SK-N-SH (cell line): ENCODE measurements around the gene SLC37A1. TPM values are rescaled to one million over a fixed set of nuclear protein-coding genes. Genes with fewer than 3 reads are reported as not detected.

Experiments
- CTCF ChIA-PET: fragments of 300-600, 350-600 bp; formaldehyde crosslinking; extraction: SDS; loops from one replicate; lab custom pipeline; 2021; lab: Yijun Ruan, JAX
- POLR2A ChIA-PET: fragments of 350-600 bp; sonication (Branson Sonifier 250); formaldehyde crosslinking; extraction: SDS; loops from one replicate; lab custom pipeline; 2020; ENCODE audit warnings: antibody characterized with exemption, inconsistent platforms; lab: Yijun Ruan, JAX
- DNase-seq: peaks from one replicate; pipeline ENCODE4 v3.0.0; 2012
- H2AFZ ChIP-seq: fragments of 200-600 bp; sonication (generic); 2 replicates; pipeline ENCODE4 v1.8.1; 2016; ENCODE audit warnings: antibody characterized with exemption, mild to moderate bottlenecking, low read depth
- H3F3A ChIP-seq: fragments of 200-600 bp; sonication (generic); replicated peaks from 2 replicates; pipeline ENCODE3; 2016; ENCODE audit warnings: antibody characterized with exemption, mild to moderate bottlenecking; ENCODE audit not compliant: insufficient read depth
- H3K27ac ChIP-seq, 2 experiments: fragments of 200-500 bp in 1 of 2; fragments of 200-600 bp in 1 of 2; sonication (Bioruptor generic) in 1 of 2; sonication (generic), shearing (Covaris generic) in 1 of 2; 2 replicates each; pipeline versions ENCODE4 v1.5.1 to v1.6.1; 2014 to 2016; ENCODE audit warnings: low read depth in 2 of 2, inconsistent platforms in 1 of 2, low read length in 1 of 2, mild to moderate bottlenecking in 1 of 2, mixed read lengths in 1 of 2
- H3K27me3 ChIP-seq: fragments of 200-600 bp; sonication (generic), shearing (Covaris generic); 2 replicates; pipeline ENCODE4 v1.6.1; 2016; ENCODE audit warnings: mixed run types; ENCODE audit not compliant: insufficient read depth
- H3K36me3 ChIP-seq, 2 experiments: fragments of 200-500 bp in 1 of 2; fragments of 200-600 bp in 1 of 2; sonication (Bioruptor generic) in 1 of 2; sonication (generic) in 1 of 2; replicated peaks in 1 of 2; 2 replicates each; pipeline versions ENCODE3 to v1.5.1; 2014 to 2016; ENCODE audit warnings: low read length in 1 of 2, mild to moderate bottlenecking in 1 of 2; ENCODE audit not compliant: insufficient read depth in 2 of 2, control insufficient read depth in 1 of 2
- H3K4me1 ChIP-seq, 2 experiments: fragments of 200-500 bp in 1 of 2; fragments of 200-600 bp in 1 of 2; sonication (Bioruptor generic) in 1 of 2; sonication (generic), shearing (Covaris generic) in 1 of 2; 2 replicates each; pipeline versions ENCODE4 v1.5.1 to v1.6.1; 2014 to 2016; ENCODE audit warnings: low read depth in 1 of 2, low read length in 1 of 2, mixed run types in 1 of 2; ENCODE audit not compliant: insufficient read depth in 2 of 2, control insufficient read depth in 1 of 2
- H3K4me2 ChIP-seq: fragments of 200-600 bp; sonication (generic), shearing (Covaris generic); 2 replicates; pipeline ENCODE4 v1.6.1; 2017; ENCODE audit warnings: mixed run types
- H3K4me3 ChIP-seq, 2 experiments: fragments of 200-500 bp in 1 of 2; fragments of 200-600 bp in 1 of 2; sonication (Bioruptor generic) in 1 of 2; sonication (generic), shearing (Covaris generic) in 1 of 2; 2 replicates each; pipeline versions ENCODE4 v1.5.1 to v1.8.1; 2014 to 2016; ENCODE audit warnings: low read depth in 2 of 2, inconsistent platforms in 1 of 2, low read length in 1 of 2, mild to moderate bottlenecking in 1 of 2, mixed read lengths in 1 of 2, moderate library complexity in 1 of 2
- H3K79me2 ChIP-seq: fragments of 200-600 bp; sonication (generic); 2 replicates; pipeline ENCODE4 v1.8.1; 2017; ENCODE audit warnings: mild to moderate bottlenecking; ENCODE audit not compliant: insufficient read depth
- H3K9ac ChIP-seq: fragments of 200-600 bp; sonication (generic); 2 replicates; pipeline ENCODE4 v1.6.1; 2017; ENCODE audit warnings: mixed run types
- H3K9me2 ChIP-seq: fragments of 200-600 bp; sonication (generic); 2 replicates; pipeline ENCODE4 v1.6.1; 2017; ENCODE audit warnings: mixed run types
- H3K9me3 ChIP-seq: fragments of 200-600 bp; sonication (generic); 2 replicates; pipeline ENCODE4 v1.6.1; 2017; ENCODE audit warnings: mixed run types, mild to moderate bottlenecking, moderate library complexity
- H4K20me1 ChIP-seq: fragments of 200-600 bp; sonication (generic); 2 replicates; pipeline ENCODE4 v1.6.1; 2017; ENCODE audit warnings: mild to moderate bottlenecking, mixed run types; ENCODE audit not compliant: insufficient read depth
- ELF1 ChIP-seq: IDR thresholded peaks from 2 replicates; pipeline ENCODE4 v1.4.0; 2012
- EP300 ChIP-seq, 2 experiments: IDR thresholded peaks; 2 replicates each; pipeline versions ENCODE4 v1.4.0 to v1.6.1; 2012; ENCODE audit warnings: borderline replicate concordance in 1 of 2, low read depth in 1 of 2, low read length in 1 of 2
- EZH2phosphoT487 ChIP-seq: fragments of 200-600 bp; sonication (generic); IDR thresholded peaks from 2 replicates; pipeline ENCODE4 v1.6.1; 2017; ENCODE audit warnings: low read depth, mixed run types, mild to moderate bottlenecking, antibody characterized with exemption, moderate library complexity, borderline replicate concordance
- FOSL2 ChIP-seq: IDR thresholded peaks from 2 replicates; pipeline ENCODE4 v1.4.0; 2012; ENCODE audit warnings: low read depth, mild to moderate bottlenecking, moderate library complexity, borderline replicate concordance
- FOXM1 ChIP-seq: IDR thresholded peaks from 2 replicates; pipeline ENCODE4 v1.4.0; 2012; ENCODE audit warnings: low read depth, mild to moderate bottlenecking
- IRF3 ChIP-seq: fragments of 150-350 bp; IDR thresholded peaks from 2 replicates; pipeline ENCODE4 v1.6.1; 2016; ENCODE audit warnings: mild to moderate bottlenecking, low read depth, low read length
- JUND ChIP-seq: IDR thresholded peaks from 2 replicates; pipeline ENCODE4 v1.4.0; 2012
- MEF2A ChIP-seq: IDR thresholded peaks from 2 replicates; pipeline ENCODE4 v1.4.0; 2012; ENCODE audit warnings: low read depth, borderline replicate concordance
- MXI1 ChIP-seq: IDR thresholded peaks from 2 replicates; pipeline ENCODE4 v1.6.1; 2012; ENCODE audit warnings: mild to moderate bottlenecking, low read depth, low read length, improper control_type of control experiment
- NFIC ChIP-seq: IDR thresholded peaks from 2 replicates; pipeline ENCODE4 v1.4.0; 2012; ENCODE audit warnings: borderline replicate concordance
- NRF1 ChIP-seq: IDR thresholded peaks from 2 replicates; pipeline ENCODE4 v1.6.1; 2012; ENCODE audit warnings: low read depth, mild to moderate bottlenecking, low read length
- RCOR1 ChIP-seq: fragments of 150-350 bp; IDR thresholded peaks from 2 replicates; pipeline ENCODE4 v1.6.1; 2017; ENCODE audit warnings: antibody characterized with exemption, low read length
- REST ChIP-seq: IDR thresholded peaks from 2 replicates; pipeline ENCODE4 v1.6.1; 2012; ENCODE audit warnings: mild to moderate bottlenecking, low read depth, low read length, moderate library complexity
- RXRA ChIP-seq: IDR thresholded peaks from 2 replicates; pipeline ENCODE4 v1.4.0; 2012; ENCODE audit warnings: low read depth, mild to moderate bottlenecking, borderline replicate concordance
- TEAD4 ChIP-seq: IDR thresholded peaks from 2 replicates; pipeline ENCODE4 v1.4.0; 2012; ENCODE audit warnings: mild to moderate bottlenecking, borderline replicate concordance; ENCODE audit not compliant: insufficient read depth
- USF2 ChIP-seq: fragments of 150-350 bp; IDR thresholded peaks from 2 replicates; pipeline ENCODE4 v1.6.1; 2017; ENCODE audit warnings: antibody characterized with exemption, low read length, low read depth, borderline replicate concordance
- YY1 ChIP-seq: IDR thresholded peaks from 2 replicates; pipeline ENCODE4 v1.4.0; 2012; ENCODE audit warnings: low read depth, mild to moderate bottlenecking
- WGBS: methylation state at CpG from one replicate; pipeline ENCODE4 v1.1.6; 2017; ENCODE audit warnings: low lambda C conversion rate; 5-methylcytosine and 5-hydroxymethylcytosine counted together
- polyA plus RNA-seq, 3 experiments: library from polyadenylated mRNA; depleted of rRNA; stranded (reverse); fragments of >200 nt; gene quantifications; 2 replicates each; pipeline ENCODE4 v1.2.3, GENCODE V29; 2012
- TF ChIP-seq, protein P1 (sequence below): IDR thresholded peaks from 2 replicates; pipeline ENCODE4 v1.4.0; 2012; ENCODE audit warnings: low read depth

Gene SLC37A1
- polyA plus RNA-seq, 1 of the 3 experiments (the other 2 are of a cell fraction): 2.8 TPM

DNA sequence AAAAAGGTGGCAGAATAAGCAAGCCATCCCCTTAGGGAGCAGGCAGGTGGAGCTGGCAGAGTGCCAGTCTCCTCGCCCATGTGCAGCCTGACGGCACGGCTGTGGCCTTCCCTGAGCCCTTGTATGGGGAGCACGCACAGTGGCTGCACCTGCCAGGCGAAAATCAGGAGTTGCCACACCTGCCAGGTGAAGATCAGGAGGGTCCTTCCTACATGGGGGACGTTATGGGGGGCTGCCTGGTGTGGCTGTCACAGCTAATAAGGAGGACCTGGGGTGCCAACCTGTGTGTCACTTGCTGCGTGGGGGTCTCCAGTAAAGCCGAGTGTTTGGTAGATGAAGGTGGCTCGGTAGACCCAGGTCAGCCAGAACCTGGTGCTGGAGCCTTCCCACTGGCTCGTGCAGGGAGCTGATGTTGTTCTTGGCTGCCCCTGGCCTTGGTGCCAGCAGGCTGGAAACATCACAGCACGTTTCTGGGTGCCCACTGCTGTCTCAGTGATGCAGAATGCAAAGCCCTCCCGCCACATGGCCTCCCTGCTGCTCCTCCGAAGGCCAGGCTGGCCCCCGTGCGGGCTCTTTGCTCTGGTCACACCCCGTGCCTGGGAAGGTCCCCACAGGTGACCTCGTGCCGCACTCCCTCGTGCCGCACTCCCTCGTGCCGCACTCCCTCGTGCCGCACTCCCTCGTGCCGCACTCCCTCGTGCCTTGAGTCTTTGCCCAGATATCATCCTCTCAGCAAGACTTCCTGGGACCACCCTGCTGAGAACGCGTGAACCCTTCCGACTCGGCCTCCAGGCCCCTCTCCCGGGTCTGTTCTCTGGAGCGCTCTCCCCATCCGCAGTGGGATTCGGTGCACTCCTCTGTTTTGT lies 55.4 kb downstream of the SLC37A1 start (continued):
- TF ChIP-seq FOXM1: no peak
- no peak for TF ChIP-seq TEAD4
- no peak for TF ChIP-seq NRF1
- no peak for TF ChIP-seq FOSL2
- TF ChIP-seq ELF1: no peak
- TF ChIP-seq, protein P1, sequence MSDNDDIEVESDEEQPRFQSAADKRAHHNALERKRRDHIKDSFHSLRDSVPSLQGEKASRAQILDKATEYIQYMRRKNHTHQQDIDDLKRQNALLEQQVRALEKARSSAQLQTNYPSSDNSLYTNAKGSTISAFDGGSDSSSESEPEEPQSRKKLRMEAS: no peak
- TF ChIP-seq, all 33 proteins: peak for 0

GRCh38 chr21:42569732-42570301 lies 56.2 kb downstream of the SLC37A1 start:
- Histone ChIP-seq H3K27ac (no peak overlapping the region), H3K27me3 (no peaks in the 10 kb centered on the region), H3K4me3 (no peak overlapping the region), H2AFZ (no peak overlapping the region), H3K9me3 (no peaks in the 10 kb centered on the region), H3K4me2 (no peak overlapping the region), H3K9me2 (no peaks in the 10 kb centered on the region), H3K4me1 (peaks cover 0 to 6% of the 10 kb centered on the region in 2 experiments; a peak in 1 of 4 replicates), H4K20me1 (no peaks in the 10 kb centered on the region), H3K36me3 (no peaks in the 10 kb centered on the region), H3K9ac (no peak overlapping the region), H3F3A (no peaks in the 10 kb centered on the region), H3K79me2 (no peaks in the 10 kb centered on the region)
- POLR2A ChIA-PET: no interaction called here
- no peak for TF ChIP-seq YY1
- TF ChIP-seq EZH2phosphoT487: no peak
- TF ChIP-seq RXRA: no peak
- no peak for TF ChIP-seq JUND
- TF ChIP-seq NFIC: no peak
- TF ChIP-seq RCOR1: no peak
- TF ChIP-seq EP300 (IDR thresholded peaks at IDR 0.05; ENCODE audit: borderline replicate concordance in 1 of 2, low read depth in 1 of 2, low read length in 1 of 2): no peak
- TF ChIP-seq MEF2A: no peak
- TF ChIP-seq MXI1: no peak
- TF ChIP-seq USF2: no peak
- TF ChIP-seq REST: no peak
- no peak for TF ChIP-seq ELF1
- no peak for TF ChIP-seq IRF3
- no peak for TF ChIP-seq NRF1
- no peak for DNase-seq
- 69% methylated on average over 18 of the region's 31 CpGs for WGBS
- CTCF ChIA-PET: interaction anchor here (0.9 to 1.9 kb wide), 2 partner anchors 24 to 31 kb away, joined by 3 to 5 read pairs; no protein-coding TSS in a partner anchor
